Measurements from ENCODE around the gene NCOA5.
"Not testable (repeated sequence)": the region's sequence is repeated elsewhere in the genome, so short reads cannot be mapped to it uniquely, and the experiment has no call there.

NCOA5 gene

GRCh38 chr20:46091622-46092535, 2.1 kb upstream of the NCOA5 start:
- not testable (repeated sequence) for DNase-seq (ENCODE audit: low read depth, low spot score)

DNA sequence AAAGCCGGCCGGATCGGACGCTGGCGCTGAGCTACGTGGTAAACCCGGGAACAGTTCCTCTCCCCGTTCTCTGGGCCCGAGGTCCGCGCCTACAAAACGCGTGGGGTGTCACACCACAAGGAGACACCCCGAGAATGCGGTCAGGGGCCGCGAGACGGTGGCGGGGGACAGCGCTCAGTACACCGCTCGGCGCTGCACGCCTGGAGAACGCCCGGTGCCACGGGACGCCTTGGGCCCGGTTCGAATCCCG, 670 bp downstream of the NCOA5 start:
- no peak for DNase-seq (ENCODE audit: low read depth, low spot score)

DNA sequence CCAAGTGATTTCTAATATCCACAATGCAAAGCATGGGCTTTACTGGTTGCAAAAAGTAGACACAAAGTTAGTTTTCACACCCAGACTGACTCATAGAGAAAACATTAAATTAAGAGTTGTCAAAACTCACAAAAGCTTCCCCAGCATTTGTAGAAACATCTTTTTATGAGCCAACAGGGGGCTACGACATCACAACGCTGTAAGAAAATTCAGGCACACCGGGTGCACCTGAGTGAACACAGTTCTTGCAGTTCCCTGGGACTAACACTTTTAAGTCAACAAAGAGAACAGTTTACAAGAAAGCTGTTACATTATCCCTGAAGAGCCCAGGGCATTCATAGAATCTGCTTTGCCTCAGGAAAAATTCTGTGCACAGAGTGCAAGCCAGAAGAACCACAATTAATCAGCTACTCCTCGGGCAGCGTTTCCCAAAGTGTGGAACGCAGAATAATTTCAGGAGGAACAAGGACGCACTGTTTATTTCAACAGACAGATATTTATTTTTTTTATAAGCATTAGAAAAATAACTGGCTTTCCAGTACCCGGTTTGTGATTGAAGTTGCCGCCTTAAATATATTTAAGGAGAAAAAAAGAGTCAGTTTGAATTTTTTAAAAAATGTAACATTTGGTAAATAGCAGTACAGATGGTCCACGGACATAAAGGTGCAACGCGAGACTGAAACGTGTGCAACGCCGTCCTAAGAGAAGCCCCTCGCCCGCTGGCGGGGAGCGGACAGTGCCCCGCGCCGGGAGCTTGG, 1.2 kb downstream of the NCOA5 start:
- DNase-seq (ENCODE audit: low read depth, low spot score): no peak

DNA sequence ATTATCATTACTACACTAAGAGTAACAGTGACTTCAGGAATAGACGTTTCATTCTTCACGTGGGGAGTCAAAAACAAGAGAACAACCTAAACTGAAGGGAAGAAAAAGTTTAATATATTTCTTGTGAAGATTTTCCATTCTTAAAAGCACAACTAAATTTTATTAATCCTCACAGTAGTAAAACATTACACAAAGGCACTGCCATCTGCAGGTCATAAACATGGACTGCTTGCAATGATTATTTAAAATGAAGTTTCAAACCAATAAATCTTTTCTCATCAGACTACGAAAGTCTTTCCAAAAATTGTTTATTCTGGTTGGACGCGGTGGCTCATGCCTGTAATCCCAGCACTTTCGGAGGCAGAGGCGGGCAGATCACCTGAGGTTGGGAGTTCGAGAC, 2.6 kb downstream of the NCOA5 start:
- no peak for DNase-seq (ENCODE audit: low read depth, low spot score)

- DNase-seq (ENCODE audit: low read depth, low spot score): no peak
These were observed 4.4 kb downstream of the NCOA5 start for GRCh38 chr20:46085179-46085851.

GRCh38 chr20:46084805-46085178, 5.0 kb downstream of the NCOA5 start:
- DNase-seq (ENCODE audit: low read depth, low spot score): no peak

- no peak for DNase-seq (ENCODE audit: low read depth, low spot score)
These were observed 6.2 kb downstream of the NCOA5 start for GRCh38 chr20:46083531-46084061.

DNA sequence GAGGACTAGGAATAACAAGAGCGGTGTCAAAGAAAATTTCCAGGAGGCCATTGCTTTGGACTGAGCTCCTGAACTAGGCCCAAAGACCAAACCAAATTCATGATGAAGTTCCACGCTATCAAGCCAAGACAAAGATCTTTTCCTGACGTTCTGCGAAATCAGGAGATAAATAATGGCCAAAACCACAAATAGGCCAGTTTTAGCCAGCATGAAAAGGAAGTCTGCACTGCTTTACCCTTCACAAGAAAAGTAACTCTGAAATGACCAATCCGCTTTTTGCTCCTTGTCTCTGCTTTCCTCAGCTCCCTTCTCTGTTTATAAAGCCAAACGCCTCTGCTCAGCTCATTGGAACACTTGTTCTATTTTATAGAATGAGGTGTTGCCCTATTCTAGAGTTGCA, 6.7 kb downstream of the NCOA5 start:
- no peak for DNase-seq (ENCODE audit: low read depth, low spot score)

GRCh38 chr20:46081074-46081473, 8.7 kb downstream of the NCOA5 start:
- DNase-seq (ENCODE audit: low read depth, low spot score): no peak

DNA sequence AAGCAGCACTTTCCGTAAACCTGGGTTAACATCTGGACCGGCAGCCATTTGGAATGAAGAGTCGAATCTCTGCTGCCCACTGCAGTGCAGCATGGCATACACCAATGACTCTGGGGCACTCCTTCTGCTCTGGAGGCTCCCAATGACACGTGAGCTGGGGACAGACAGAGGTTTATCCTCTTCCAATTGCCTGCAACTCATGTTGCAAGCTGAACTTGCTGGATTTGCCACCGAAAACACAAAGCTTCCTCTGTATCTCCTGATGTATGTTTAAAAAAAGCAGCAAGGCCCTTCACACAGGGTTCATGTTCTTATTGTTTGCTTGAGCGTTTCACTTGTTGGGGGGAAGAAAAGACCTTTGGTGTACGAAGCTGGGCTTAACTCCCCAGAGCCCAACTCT, 10.8 kb downstream of the NCOA5 start:
- DNase-seq (ENCODE audit: low read depth, low spot score): no peak

DNA sequence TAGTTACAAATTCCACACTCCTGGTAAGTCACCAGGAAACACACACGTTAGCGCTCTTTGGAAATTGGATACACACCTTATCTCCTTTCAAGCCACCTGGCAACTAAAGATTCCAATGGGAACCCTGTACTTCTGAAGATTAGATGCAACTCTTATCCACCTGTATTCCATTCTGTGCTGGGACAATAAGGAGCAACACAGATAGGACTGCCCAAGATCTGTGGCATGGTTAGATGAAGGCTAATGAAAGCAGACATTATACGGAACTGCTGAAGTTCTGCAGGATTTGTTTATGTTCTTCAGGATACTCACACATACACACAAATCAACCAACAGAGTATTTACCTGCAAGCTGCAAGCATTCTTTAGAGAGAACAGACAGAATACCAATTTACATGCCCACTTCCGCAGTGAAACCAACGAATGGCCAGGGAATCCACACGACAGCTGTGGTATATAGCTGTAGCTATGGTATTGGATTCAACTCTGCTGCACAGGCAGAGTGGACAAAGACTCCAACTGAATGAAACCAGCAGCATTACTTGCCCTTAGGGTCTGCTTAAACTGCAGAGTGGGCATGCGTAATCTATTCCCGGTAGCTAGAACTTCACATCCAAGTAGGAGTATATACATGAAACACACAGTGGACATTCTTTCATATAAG, 12.0 kb downstream of the NCOA5 start:
- DNase-seq (ENCODE audit: low read depth, low spot score): no peak

GRCh38 chr20:46076806-46077205, 13.0 kb downstream of the NCOA5 start:
- no peak for DNase-seq (ENCODE audit: low read depth, low spot score)

DNA sequence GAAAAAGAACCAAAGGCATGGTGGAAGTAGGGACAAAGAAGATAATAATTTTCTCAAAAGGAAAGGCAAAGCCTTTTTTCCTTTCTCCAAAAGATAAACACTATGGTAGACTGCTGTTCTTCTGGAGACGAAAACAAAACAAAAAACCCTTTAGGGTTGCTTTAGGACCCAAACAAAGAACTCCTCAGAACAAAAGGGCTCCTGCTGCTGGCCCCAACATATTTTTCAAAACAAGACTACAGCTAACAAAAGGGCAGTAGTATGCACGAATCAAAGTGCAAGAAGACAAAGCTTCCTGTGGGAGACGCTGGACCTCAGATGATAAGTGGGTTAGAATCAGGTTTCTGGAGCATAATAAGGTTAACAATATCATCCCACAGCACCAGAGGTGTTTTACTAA, 15.8 kb downstream of the NCOA5 start:
- no peak for DNase-seq (ENCODE audit: low read depth, low spot score)

- no peak for DNase-seq (ENCODE audit: low read depth, low spot score)
These were observed 16.3 kb downstream of the NCOA5 start for GRCh38 chr20:46073443-46073842.

DNA sequence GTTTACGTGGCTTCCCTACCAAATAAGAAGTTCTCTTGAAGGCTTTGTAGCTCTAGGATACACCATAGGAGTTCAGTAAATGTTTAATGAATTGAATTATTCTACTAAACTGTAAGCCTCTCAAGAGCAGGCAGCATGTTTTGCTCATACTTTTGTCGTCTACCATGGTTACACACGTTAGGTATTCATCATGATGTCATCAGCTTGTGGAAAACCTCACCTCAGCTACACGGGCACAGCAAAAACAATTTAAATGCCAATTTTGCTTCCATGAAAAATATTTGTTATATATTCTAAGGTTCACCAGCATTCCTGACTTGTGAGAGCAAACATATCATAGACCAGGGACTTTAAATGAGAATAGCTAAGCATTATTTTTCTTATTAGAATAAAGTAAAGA, 16.7 kb downstream of the NCOA5 start:
- DNase-seq (ENCODE audit: low read depth, low spot score): no peak

GRCh38 chr20:46071573-46071972, 18.2 kb downstream of the NCOA5 start:
- DNase-seq (ENCODE audit: low read depth, low spot score): no peak

GRCh38 chr20:46070215-46070900, 19.4 kb downstream of the NCOA5 start:
- no peak for DNase-seq (ENCODE audit: low read depth, low spot score)

DNA sequence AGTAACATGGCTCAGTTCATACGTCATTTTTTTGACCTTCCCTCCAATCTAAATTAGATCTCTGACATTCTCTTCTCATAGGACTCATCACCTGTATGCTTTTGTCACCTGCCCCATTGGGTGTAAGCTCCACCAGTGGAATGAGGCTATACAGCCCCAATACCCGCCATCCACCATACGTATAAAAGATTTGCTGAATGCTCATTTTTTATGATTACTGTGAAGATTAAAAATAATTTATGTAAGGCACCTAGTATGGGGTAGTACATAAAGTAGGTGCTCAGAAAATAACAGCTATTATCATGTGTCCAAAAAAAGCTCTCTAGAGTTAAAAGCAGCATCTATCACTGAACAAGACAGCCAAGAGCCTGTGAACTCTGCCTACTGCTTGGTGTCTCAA, 24.1 kb downstream of the NCOA5 start:
- DNase-seq (ENCODE audit: low read depth, low spot score): no peak

DNA sequence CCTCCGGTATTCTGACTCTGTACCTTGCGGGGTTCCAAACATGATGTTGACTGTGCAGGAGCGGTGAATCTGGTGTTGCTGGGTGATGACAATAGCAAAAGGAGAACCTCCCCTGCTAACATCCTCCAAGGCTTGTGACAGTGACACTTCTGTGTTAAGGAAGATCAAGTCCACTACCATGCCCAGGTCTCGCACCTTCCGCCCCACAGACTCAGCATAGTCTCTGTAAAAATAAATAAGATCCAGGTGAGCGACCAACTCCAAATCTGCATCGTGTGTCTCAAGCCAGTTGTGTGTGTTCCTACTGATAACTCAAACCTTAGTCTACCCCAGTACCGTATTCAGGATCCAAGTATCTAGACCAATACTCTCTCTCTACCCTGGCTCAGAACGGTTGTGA, 24.8 kb downstream of the NCOA5 start:
- no peak for DNase-seq (ENCODE audit: low read depth, low spot score)

- DNase-seq (ENCODE audit: low read depth, low spot score): no peak
These were observed 26.1 kb downstream of the NCOA5 start for GRCh38 chr20:46063652-46064054.

GRCh38 chr20:46063151-46063550, 26.6 kb downstream of the NCOA5 start:
- no peak for DNase-seq (ENCODE audit: low read depth, low spot score)

Measured in brain pericyte (primary cell).